22Rv1 (cell line): Measurements from ENCODE around the gene CLK3.

Experiments
- CTCF ChIP-seq: fragments of 450-650 bp; IDR thresholded peaks from 2 replicates; pipeline ENCODE4 v1.5.1; 2017; ENCODE audit warnings: mild to moderate bottlenecking
- ZFX ChIP-seq: fragments of 450-650 bp; IDR thresholded peaks from 2 replicates; pipeline ENCODE4 v1.6.1; 2017; ENCODE audit warnings: antibody characterized with exemption, borderline replicate concordance

- TF ChIP-seq CTCF (no peak), ZFX (no peak)
Observed at GRCh38 chr15:74664028-74664616, 48.5 kb downstream of the CLK3 start.
